ENCODE data around the gene MRPS31.

MRPS31 gene

GRCh38 chr13:40770934-40771618 lies at the start of gene MRPS31:
TSS of gene MRPS31 (minus strand) at chr13:40771190. CDS start at chr13:40771136, 54 bp downstream.
- peak; percentile 97 for DNase-seq

- DNase-seq = no peak
Measured at GRCh38 chr13:40819797-40820315, 48.9 kb upstream of the MRPS31 start.

DNA sequence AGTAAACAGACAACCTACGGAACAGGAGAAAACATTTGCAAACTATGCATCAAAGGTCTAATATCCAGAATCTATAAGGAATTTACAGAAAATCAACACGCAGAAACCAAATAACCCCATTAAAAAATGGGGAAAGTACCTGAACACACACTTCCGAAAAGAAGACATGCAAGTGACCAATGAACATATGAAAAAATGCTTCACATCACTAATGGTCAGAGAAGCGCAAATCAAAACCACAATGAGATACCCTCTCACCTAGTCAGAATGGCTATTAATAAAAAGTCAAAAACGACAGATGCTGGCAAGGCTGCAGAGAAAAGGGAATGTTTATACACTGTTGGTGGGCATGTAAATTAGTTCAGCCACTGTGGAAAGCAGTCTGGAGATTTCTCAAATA lies 47.9 kb upstream of the MRPS31 start:
- DNase-seq = no peak

DNA sequence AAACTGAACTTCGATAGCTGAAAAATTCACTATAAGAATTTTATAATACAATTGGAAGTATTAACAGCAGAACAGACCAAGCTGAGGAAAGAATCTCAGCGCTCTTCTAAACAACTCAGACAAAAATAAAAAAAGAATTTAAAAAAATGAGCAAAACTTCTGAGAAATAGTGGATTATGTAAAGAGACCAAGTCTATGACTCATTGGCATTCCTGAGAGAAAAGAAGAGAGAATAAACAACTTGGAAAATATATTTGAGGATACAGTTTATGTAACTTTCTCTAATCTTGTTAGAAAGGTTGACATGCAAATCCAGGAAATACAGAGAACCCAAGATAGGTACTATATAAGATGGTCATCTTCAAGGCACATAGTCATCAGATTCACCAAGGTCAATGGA lies 43.8 kb upstream of the MRPS31 start:
- no peak for DNase-seq

GRCh38 chr13:40813667-40814454 lies 42.9 kb upstream of the MRPS31 start:
- DNase-seq = no peak

- no peak for DNase-seq
Measured at GRCh38 chr13:40812724-40813445, 41.9 kb upstream of the MRPS31 start.

DNA sequence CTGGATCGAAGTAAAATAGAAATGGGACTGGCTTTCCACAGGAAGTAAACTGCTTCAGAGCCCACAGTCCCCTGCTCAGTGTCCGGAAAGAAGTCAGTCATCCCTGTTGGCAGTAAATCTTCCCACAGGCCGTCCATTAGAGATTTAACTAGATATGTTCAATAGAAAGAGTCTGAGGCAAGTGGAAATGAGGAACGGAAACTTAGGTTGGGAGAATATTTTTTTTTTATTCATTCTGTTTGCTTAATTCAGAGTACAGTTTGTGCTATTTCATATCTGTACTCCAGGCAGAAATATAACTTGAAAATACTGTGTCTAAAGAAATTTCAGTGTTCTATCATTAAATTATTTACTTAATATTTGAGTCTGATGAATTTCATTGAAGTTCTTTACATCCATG lies 41.1 kb upstream of the MRPS31 start:
- no peak for DNase-seq

DNA sequence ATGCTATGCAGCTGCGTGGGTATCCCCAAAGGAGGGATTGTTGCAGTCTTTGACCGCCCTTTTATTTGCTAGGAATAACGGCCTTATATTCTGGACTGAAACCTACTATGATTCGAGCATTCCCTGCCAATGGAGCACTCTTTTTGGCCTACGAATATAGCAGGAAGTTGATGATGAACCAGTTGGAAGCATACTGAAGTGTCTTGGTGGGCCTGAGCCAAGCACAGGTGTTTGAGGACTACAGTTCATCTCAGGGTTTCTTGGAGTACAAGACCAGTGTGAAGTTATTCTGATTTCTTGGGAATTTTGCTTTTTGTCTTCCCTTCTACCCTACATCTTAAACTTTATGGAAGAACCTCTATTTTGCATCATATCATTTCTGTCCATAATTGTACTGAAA lies 38.5 kb upstream of the MRPS31 start:
- no peak for DNase-seq

- no peak for DNase-seq
Measured at GRCh38 chr13:40806241-40806640, 35.3 kb upstream of the MRPS31 start.

DNA sequence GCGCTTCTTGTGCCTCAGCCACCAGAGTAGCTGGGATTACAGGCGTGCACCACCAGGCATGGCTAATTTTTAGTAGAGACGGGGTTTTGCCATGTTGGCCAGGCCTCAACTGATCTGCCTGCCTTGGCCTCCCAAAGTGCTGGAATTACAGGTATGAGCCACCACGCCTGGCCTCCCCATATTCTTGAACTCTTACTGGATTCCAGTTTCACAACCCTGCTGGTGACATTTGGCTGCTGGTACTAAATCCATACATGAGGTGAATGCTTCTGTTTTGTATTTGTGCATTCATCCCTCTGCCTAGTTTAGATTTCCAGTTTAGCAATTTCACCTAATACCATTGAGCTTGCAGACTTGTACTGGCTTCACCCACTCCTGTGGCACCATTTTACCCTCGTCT lies 32.3 kb upstream of the MRPS31 start:
- DNase-seq = no peak

DNA sequence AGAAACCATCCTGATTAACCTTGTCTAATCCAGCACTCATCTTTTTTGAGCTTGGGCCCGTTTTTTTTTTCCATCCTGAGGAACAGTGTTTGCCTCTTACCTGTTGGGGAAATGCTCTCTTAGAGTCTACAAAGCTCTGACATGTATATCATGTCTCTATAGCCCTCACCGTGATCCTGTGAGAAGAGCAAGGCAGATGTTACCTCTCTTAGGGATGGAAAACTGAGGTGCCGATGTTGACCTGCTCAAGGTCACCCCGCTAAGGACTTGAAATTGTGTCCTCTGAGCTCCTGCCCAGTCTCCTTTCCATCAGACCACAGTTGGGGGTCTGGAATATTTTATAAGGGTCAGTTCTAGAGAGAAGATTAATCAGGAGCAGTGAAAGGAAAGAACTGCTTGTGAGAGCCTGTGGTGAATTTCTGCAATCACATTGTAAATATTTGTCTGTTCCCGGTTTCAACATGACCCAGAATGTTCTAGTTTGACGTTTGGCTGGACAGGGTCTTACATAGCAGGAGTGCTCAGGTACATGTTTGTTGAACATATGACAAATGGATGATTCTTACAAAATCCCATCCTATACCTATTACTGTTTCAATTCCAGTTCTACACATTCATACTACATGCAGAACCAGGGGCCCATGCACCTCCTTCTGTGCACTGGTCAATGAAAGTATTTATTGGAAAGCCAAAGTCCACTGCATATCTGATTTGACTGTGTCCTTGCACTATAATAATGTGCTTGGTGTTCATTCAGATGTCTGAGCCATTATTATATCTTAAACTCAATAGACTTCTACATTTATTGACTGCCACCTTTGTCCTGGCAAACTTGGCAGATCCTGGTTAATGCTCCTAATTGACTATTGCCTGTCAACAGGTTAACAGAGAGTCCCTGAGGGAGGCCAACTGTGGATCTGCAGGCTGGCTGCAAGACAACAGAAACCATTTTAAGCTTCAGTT lies 30.5 kb upstream of the MRPS31 start:
- no peak for DNase-seq

- DNase-seq = no peak
Measured at GRCh38 chr13:40800559-40800958, 29.6 kb upstream of the MRPS31 start.

GRCh38 chr13:40799508-40799907 lies 28.5 kb upstream of the MRPS31 start:
- DNase-seq = no peak

DNA sequence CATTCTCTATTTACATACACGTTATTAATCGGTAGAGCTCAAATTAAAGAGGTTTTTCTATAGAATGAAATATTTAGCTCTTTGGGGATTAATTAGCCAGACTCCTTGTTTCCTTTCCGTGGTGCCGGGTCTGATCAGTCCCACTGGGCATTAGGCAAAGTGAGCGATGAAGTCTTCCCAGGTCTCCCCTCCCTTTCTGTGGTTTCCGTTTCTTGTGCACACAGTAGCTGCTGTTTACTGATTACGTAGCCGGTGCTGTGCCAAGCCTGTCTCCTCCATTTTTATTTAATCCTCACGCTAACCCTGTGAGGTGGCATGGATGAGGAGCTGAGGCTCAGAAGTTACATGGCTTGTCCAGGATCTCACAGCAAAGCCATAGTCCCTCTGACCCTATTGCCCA lies 27.4 kb upstream of the MRPS31 start:
- DNase-seq = no peak

- DNase-seq = no peak
Measured at GRCh38 chr13:40796649-40797048, 25.7 kb upstream of the MRPS31 start.

DNA sequence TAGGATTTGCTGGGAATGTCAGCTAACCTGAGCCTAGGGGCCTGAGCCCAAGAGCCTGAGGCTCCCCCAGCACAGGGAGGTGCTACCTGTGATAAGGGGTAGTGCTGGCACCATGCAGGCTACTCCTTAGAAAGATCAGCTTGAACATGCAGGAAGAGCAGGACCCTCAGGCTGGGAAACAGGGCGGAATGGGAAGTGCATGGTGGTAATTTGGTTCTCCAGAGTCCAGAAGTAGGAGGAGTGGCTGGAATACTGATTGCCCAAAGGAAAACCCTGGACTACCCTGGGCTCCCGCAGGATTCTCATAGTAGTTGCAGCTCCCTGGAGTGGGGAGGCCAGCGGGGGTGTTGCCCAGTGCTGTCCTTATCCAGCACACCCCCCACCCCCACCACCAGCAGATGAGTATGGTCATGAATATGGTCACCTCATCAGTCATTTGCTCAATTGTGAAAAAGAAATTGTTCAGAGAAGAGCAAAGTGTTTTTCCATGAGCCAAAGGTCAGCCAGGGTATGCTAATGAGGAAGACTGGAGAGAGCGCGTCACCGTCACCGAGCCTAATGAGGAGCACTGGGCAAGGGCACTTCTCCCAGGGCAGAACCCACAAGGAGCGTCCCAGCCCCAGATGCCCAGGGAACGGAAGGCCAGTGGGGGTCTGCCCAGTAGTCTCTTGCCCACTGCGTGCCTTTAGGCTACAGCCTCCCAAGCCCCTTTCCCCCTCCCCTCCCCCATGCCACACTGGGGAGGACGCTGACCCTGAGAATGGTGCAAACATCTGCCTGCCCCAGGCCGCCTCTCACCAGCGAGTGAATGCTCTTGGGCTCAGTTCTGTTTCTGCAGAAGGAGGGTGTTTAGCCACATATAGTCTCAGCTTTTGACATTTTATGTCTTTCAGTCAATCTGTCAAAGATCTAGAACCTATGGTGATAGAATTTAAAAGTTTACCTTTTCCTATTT lies 23.7 kb upstream of the MRPS31 start:
- no peak for DNase-seq

- no peak for DNase-seq
Measured at GRCh38 chr13:40793339-40793738, 22.3 kb upstream of the MRPS31 start.

DNA sequence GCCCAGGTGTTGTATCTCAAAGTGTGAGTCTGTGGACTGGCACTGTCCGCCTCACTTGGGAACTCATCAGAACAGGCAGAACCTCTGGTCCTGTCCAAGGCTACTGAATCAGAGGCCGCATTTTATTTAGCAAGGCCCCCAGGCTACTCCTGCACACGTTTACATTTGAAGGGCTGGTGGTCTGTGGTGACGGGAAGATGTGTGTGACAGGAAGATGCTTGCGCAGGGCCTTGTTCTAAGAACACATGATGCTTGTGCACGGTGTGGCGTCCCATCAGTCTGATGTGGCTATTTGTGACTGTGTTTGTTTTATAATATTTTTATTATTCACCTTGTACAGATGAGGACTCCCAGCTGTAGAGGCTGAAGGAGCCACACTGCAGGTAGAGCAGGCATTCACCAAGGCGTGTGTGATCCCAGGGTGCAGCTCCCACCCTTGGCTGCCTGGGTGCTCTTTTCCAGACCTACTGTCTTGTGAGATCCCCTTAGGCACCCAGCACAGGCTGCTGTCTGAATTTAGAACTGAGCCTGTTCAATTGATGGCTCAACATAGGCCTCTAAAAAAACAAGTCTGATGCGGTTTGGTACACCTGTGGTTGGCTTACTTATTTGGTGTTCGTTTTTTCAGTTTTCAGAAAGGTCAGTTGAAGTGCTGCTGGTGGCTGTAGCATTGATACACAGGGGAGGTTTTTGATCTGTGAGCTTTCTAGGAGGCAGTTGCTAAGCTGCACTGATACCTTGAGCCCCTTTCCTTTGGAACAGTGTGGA lies 21.5 kb upstream of the MRPS31 start:
- DNase-seq = no peak

- no peak for DNase-seq
Measured at GRCh38 chr13:40790154-40790616, 19.2 kb upstream of the MRPS31 start.
